Activated naive CD4-positive, alpha-beta T cell treated with anti-CD3 and anti-CD28 coated beads for 36 hours (primary cell): Measurements from ENCODE around the gene KRTAP3-2. TPM values are rescaled to one million over a fixed set of nuclear protein-coding genes. Genes with fewer than 3 reads are reported as not detected.

Experiments
- CTCF ChIA-PET: fragments of 350-600 bp; sonication (Branson Sonifier 250); formaldehyde crosslinking; loops from one replicate; lab custom pipeline; 2021; ENCODE audit warnings: antibody characterized with exemption; lab: Charles Lee
- DNase-seq: peaks from one replicate; pipeline ENCODE4 v3.0.0-alpha.2; 2020
- H3K27ac Mint-ChIP-seq: one replicate; pipeline ENCODE4 v1.8.0; 2021; ENCODE audit warnings: mild to moderate bottlenecking, mixed read lengths
- H3K27me3 Mint-ChIP-seq: one replicate; pipeline ENCODE4 v1.8.0; 2021; ENCODE audit warnings: low read depth, mixed read lengths
- H3K36me3 Mint-ChIP-seq: one replicate; pipeline ENCODE4 v1.8.0; 2021; ENCODE audit warnings: low read depth, mixed read lengths
- H3K4me1 Mint-ChIP-seq: one replicate; pipeline ENCODE4 v1.8.0; 2021; ENCODE audit warnings: low read depth, mixed read lengths
- H3K4me3 Mint-ChIP-seq: one replicate; pipeline ENCODE4 v1.8.0; 2021; ENCODE audit warnings: mild to moderate bottlenecking, moderate library complexity, mixed read lengths
- H3K9me3 Mint-ChIP-seq: one replicate; pipeline ENCODE4 v1.8.0; 2021; ENCODE audit warnings: mixed read lengths
- intact Hi-C: fragments of 100-400 bp; cut with micrococcal nuclease; formaldehyde crosslinking; loops from one replicate; pipeline ENCODE4 v1.15.1; 2023
- total RNA-seq, 2 experiments: library from RNA; stranded (reverse); gene quantifications; one replicate each; pipeline ENCODE4 v1.2.3, GENCODE V29; 2021

The KRTAP3-2 gene
- total RNA-seq, 2 experiments from 2014 or later, result not detected

DNA sequence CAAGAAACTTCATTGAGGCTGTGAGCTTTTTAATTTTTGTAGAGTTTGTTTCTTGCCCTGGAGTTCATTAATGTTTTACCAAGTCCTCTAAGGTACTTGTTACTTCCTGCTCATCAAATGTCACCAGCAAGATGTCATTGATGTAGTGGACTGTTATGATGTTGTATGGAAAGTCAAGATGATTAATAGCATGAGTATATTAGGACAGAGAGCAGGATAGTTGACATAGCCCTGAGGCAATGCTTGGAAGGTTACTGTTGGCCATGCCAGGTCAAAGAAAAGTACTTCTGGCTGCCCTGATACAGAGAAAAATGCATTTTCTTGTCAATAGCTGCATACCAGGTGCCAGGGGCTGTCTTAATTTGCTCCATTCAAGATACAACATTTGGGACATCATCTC, 20.6 kb upstream of the KRTAP3-2 start:
- Mint-ChIP-seq H3K27me3 (peaks cover 2% of the 10 kb centered on the region), H3K4me1 (no peaks in the 10 kb centered on the region), H3K27ac (no peak overlapping the region), H3K9me3 (no peaks in the 10 kb centered on the region), H3K36me3 (no peaks in the 10 kb centered on the region), H3K4me3 (no peak overlapping the region)
- no peak for DNase-seq
- intact Hi-C loops, result no loop called here
- CTCF ChIA-PET, result interaction anchor here (0.7 kb wide), 1 partner anchor 15 kb away, joined by 3 read pairs; no protein-coding TSS in a partner anchor

DNA sequence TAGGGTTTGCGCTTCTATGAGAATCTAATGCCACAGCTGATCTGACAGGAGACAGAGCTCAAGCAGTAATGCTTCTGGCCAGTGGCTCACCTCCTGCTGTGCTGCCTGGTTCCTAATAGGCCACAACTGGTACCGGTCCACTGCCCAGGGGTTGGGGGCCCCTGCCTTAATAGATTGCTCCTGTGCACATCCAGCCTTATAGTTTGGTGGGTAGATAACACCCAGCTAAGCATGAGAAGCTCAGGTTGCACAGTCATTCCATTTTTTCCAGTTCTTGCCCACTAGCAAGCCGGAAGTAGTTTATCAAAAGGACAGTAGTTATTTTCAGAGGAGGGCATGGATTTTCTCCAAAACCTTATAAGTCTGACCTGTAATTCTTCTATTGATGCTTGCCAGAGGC, 19.7 kb upstream of the KRTAP3-2 start:
- no peak overlapping the region for H3K4me3 Mint-ChIP-seq
- H3K27ac Mint-ChIP-seq, result no peak overlapping the region
- no peak for DNase-seq
- CTCF ChIA-PET, result interaction anchor here (0.6 to 0.7 kb wide), 3 partner anchors 14 to 413 kb away, joined by 3 to 4 read pairs (median 4); no protein-coding TSS in a partner anchor
- H3K27me3 Mint-ChIP-seq, result peaks cover 2% of the 10 kb centered on the region
- H3K36me3 Mint-ChIP-seq, result no peaks in the 10 kb centered on the region
- no peaks in the 10 kb centered on the region for H3K4me1 Mint-ChIP-seq
- no peaks in the 10 kb centered on the region for H3K9me3 Mint-ChIP-seq
- intact Hi-C loops, result no loop called here

DNA sequence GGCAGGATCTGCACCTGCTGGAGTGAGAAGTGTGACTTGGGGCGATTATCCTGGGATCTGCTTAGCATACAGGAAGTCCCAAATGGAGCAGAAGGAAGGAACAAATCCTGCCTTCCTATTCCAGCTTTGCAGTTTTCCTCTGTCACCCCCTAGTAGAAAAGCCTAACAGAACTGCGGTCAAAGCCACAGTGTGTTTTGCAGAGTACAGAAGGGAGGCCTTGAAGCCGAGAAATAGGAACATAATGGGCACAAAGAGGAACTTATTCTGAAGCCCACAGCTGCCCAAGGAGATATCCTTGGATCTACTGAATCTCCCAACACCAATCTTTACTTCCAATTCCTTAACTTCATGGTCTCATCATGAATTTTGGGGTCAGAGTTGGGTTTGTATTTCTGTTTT, 18.8 kb upstream of the KRTAP3-2 start:
- no peak for DNase-seq
- Mint-ChIP-seq H3K9me3 (no peaks in the 10 kb centered on the region), H3K27me3 (peaks cover 2% of the 10 kb centered on the region), H3K4me3 (no peak overlapping the region), H3K4me1 (no peaks in the 10 kb centered on the region), H3K36me3 (no peaks in the 10 kb centered on the region), H3K27ac (no peak overlapping the region)
- intact Hi-C loops, result no loop called here
- CTCF ChIA-PET, result no interaction called here

DNA sequence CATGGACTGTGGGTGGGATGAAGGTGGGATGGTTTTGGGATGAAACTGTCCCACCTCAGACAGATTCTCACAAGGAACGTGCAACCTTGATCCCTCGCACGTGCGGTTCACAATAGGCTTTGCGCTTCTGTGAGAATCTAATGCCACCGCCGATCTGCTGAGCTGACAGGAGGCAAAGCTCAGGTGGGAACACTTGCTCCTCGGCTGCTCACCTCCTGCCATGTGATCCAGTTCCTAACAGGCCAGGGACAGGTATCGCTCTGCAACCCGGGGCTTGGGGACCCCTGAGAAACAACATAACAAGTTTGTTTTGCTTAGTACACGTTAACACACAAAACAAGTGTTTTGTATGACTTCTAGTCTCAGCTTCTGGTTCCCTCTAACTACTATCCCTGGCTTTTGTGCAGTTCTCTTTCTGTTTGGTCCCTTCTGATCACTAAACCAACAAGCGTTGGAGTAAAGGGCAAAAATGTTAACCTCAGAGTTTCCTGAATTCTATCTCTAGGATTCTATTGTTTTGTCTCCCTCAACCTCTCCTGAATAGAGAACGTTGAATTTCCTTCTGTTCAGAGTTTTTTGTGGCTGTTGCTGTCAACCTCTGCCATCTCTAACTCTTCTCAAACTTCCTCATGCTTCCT, 17.0 kb upstream of the KRTAP3-2 start:
- no peak for DNase-seq
- no peaks in the 10 kb centered on the region for H3K36me3 Mint-ChIP-seq
- no peaks in the 10 kb centered on the region for H3K9me3 Mint-ChIP-seq
- no peak overlapping the region for H3K27ac Mint-ChIP-seq
- H3K4me3 Mint-ChIP-seq, result no peak overlapping the region
- CTCF ChIA-PET, result no interaction called here
- no peaks in the 10 kb centered on the region for H3K4me1 Mint-ChIP-seq
- intact Hi-C loops, result no loop called here
- no peaks in the 10 kb centered on the region for H3K27me3 Mint-ChIP-seq

DNA sequence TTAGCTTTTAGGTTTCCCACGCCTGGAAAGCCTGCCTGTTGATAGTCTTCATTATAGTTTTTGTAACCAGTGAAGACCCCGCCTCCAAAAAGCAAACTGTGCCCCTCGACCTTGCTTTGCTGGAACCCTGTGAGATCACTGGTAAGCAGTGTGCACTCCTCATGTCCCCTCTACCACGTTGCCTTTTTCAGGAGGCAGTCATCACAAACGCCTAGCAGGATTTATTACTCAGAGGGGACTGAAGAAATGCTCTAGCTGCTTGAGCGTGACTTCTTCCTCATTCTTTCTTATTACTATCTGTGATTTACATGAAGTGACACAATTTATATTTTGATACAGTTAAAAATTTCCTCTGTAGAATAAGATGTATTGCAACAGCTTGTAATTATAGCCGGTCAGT, 15.7 kb upstream of the KRTAP3-2 start:
- no peak for DNase-seq
- no peak overlapping the region for H3K4me3 Mint-ChIP-seq
- intact Hi-C loops, result no loop called here
- H3K9me3 Mint-ChIP-seq, result no peaks in the 10 kb centered on the region
- H3K27me3 Mint-ChIP-seq, result no peaks in the 10 kb centered on the region
- CTCF ChIA-PET, result no interaction called here
- H3K36me3 Mint-ChIP-seq, result no peaks in the 10 kb centered on the region
- H3K27ac Mint-ChIP-seq, result no peak overlapping the region
- no peaks in the 10 kb centered on the region for H3K4me1 Mint-ChIP-seq

DNA sequence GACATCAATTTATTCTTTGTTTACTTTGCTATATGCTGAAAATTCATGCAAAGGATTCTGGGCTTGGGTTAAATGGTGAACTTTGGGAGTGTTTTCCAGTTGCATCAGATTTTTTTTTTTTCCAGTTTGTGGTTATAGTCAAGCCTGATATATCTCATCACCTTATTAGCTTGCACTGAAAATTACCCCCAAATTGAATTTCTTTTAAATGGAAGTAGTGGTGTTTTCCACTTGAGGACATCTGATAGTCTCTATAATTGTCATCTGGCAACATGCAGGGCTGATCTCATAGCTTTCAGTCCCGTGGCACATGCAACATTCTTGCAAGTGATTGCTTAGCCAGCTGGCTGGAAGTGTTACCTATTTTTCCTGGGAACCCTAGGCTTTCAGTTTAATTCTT, 13.9 kb upstream of the KRTAP3-2 start:
- H3K27ac Mint-ChIP-seq, result no peak overlapping the region
- CTCF ChIA-PET, result no interaction called here
- intact Hi-C loops, result no loop called here
- no peaks in the 10 kb centered on the region for H3K4me1 Mint-ChIP-seq
- no peak overlapping the region for H3K4me3 Mint-ChIP-seq
- H3K9me3 Mint-ChIP-seq, result no peaks in the 10 kb centered on the region
- no peaks in the 10 kb centered on the region for H3K27me3 Mint-ChIP-seq
- no peaks in the 10 kb centered on the region for H3K36me3 Mint-ChIP-seq
- DNase-seq, result no peak

DNA sequence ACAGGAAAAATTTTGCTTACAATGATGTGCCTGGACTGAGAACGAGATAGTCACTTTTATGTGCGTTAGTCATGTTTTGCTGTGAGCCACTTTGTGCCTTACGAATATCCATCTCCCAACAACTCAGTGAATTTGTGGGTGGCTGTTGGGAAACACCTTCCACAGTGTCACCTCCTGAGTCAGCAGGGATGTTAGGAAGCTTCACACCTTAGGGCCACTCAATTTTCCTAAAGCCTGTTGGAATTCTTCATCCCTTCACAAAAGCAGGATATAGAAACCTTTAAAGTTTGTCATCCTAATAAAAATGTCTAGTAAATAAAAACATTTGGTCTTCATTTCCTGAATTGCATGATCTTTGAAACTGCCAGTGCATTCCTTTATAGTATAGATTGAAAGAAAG, 13.5 kb upstream of the KRTAP3-2 start:
- no peaks in the 10 kb centered on the region for H3K9me3 Mint-ChIP-seq

DNA sequence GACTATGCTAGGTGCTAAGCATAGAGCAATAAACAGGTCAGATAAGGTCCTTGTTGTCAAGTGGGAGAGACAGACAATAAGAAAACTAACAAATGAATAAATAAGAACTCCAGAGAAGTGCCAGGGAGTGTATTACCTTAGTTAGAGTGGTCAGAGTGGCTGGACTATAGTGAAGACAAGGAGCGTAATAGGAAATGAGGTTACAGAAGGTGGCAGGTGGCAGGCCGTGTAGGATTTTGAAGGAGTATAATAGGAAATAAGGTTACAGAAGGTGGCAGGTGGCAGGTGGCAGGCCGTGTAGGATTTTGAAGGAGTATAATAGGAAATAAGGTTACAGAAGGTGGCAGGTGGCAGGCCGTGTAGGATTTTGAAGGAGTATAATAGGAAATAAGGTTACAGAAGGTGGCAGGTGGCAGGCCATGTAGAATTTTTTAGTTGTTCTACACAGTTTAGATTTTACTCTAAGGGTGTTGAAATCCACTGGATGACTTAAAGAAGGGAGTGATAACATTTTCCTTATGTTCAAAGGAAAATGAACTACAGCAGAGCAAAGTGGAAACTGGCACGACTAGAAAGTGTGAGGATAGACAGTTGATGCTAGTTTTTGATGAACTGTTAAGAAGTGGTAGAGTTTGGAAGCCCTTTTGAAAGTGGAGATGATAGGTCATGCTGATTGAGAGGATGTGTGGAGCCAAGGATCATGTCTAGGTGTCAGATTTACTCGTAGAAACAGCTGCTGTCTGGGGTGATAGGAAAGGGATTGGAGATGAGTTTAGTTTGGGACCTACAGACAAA, 12.8 kb upstream of the KRTAP3-2 start:
- intact Hi-C loops, result no loop called here
- no peak for DNase-seq
- Mint-ChIP-seq H3K27ac (no peak overlapping the region), H3K4me3 (no peak overlapping the region), H3K36me3 (no peaks in the 10 kb centered on the region), H3K27me3 (no peaks in the 10 kb centered on the region), H3K9me3 (no peaks in the 10 kb centered on the region), H3K4me1 (no peaks in the 10 kb centered on the region)
- CTCF ChIA-PET, result no interaction called here

More for the DNA sequence above, 13.5 kb upstream of the KRTAP3-2 start:
- intact Hi-C loops, result no loop called here
- H3K36me3 Mint-ChIP-seq, result no peaks in the 10 kb centered on the region
- H3K27ac Mint-ChIP-seq, result no peak overlapping the region
- no peak overlapping the region for H3K4me3 Mint-ChIP-seq
- H3K27me3 Mint-ChIP-seq, result no peaks in the 10 kb centered on the region
- no peak for DNase-seq
- CTCF ChIA-PET, result no interaction called here
- H3K4me1 Mint-ChIP-seq, result no peaks in the 10 kb centered on the region

DNA sequence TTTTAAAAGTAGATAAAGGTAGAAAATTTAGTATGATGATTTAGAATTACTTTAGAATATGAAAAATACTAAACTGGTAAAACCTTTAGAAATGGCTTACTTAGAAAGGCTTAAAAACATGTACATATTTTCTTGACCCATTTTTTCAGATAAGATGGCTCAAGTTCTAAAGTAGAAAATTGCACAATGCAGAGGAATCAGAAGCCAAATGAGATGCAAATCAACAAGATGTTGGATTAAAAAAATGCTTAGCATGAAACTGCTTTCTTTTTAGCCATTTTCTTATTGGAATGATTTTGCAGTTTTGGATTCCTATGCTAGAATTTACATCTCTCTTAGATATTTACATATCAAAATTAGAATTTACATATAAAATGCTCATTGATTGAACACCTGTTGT, 10.7 kb upstream of the KRTAP3-2 start:
- Mint-ChIP-seq H3K9me3 (no peaks in the 10 kb centered on the region), H3K27me3 (no peaks in the 10 kb centered on the region), H3K4me3 (no peak overlapping the region), H3K4me1 (no peaks in the 10 kb centered on the region), H3K27ac (no peak overlapping the region), H3K36me3 (no peaks in the 10 kb centered on the region)
- intact Hi-C loops, result no loop called here
- no peak for DNase-seq
- CTCF ChIA-PET, result interaction anchor here (0.6 kb wide), 1 partner anchor 15 kb away, joined by 3 read pairs; no protein-coding TSS in a partner anchor

DNA sequence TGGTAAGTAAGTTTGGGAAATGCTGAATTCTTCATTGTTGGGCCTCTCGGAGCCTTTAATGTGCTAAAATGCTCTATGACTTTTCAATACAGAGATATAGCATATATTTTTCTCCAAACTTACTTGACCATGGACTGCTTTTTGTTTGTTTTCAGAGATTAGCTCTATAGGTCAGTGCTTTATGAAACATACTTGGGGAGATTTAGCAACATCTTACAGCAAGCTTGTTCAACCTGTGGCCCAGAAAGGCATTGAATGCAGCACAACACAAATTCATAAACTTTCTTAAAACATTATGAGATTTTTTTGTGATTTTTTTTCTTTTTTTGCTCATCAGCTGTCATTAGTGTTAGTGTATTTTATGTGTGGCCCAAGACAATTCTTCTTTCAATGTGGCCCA, 10.2 kb upstream of the KRTAP3-2 start:
- no peak for DNase-seq
- intact Hi-C loops, result no loop called here
- CTCF ChIA-PET, result interaction anchor here (0.6 kb wide), 1 partner anchor 14 kb away, joined by 3 read pairs; no protein-coding TSS in a partner anchor

DNA sequence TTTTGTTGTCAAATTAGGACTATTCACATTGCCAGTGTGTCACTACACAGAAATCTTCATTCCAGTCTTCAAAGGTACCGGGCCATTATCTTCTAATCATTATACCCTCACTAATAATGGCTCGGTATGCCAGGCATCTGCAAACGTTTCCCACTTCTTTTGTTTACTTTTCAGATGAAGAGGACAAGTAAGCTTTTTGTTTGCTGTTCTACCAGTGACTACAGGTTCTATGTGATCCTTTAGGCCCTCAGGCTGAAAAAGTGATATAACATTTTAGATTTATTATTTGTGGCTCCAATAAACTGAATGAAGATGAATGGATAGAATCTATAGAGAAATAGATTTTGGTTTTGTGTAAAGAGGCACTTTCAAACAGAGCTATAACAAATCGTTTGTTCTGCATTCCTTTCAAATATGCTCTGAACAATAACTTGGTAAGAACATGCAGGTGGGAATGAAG, 9.6 kb upstream of the KRTAP3-2 start:
- intact Hi-C loops, result no loop called here
- Mint-ChIP-seq H3K9me3 (no peaks in the 10 kb centered on the region), H3K27ac (no peak overlapping the region), H3K4me1 (no peaks in the 10 kb centered on the region), H3K4me3 (no peak overlapping the region), H3K27me3 (no peaks in the 10 kb centered on the region), H3K36me3 (no peaks in the 10 kb centered on the region)
- DNase-seq, result no peak
- CTCF ChIA-PET, result no interaction called here

More for the DNA sequence above, 10.2 kb upstream of the KRTAP3-2 start:
- no peaks in the 10 kb centered on the region for H3K4me1 Mint-ChIP-seq
- H3K4me3 Mint-ChIP-seq, result no peak overlapping the region
- H3K27ac Mint-ChIP-seq, result no peak overlapping the region
- no peaks in the 10 kb centered on the region for H3K36me3 Mint-ChIP-seq
- H3K9me3 Mint-ChIP-seq, result no peaks in the 10 kb centered on the region
- no peaks in the 10 kb centered on the region for H3K27me3 Mint-ChIP-seq

DNA sequence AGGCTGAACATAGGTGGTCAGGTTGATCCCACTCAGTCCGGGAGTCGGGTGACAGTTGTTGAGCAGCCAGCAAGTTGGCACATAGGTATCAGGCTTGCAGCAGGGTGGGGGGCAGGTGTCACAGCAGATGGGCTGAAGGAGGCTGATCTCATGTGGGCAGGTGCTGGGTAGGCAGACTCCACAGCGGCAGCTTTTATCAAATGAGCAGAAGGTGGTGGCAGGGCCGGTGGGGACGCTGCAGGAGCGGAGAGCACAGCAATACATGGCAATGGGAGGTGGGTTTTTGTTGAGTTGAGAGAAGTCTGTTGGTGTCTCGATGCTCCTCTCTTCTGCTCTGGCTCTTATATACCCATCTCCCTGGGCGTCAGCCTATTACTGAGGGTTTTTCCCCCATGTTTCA, 9.1 kb upstream of the KRTAP3-2 start, which contains the start of gene KRTAP3-1:
Gene KRTAP3-1, minus strand, starts transcription at position 318 of the 400 bp plus-strand sequence. Its CDS starts 54 bp downstream, at position 264.
- CTCF ChIA-PET, result no interaction called here
- Mint-ChIP-seq H3K27me3 (no peaks in the 10 kb centered on the region), H3K27ac (no peak within 1 kb of the TSS), H3K4me1 (no peaks in the 10 kb centered on the region), H3K9me3 (no peaks in the 10 kb centered on the region), H3K4me3 (no peak within 1 kb of the TSS), H3K36me3 (no peaks in the 10 kb centered on the region)
- intact Hi-C loops, result no loop called here
- DNase-seq, result no peak
